Cerebellar cortex (tissue), 1 donor: ENCODE measurements around the gene HMOX1.

Source experiments
- DNase-seq: peaks from one replicate; pipeline ENCODE4 v3.0.0-alpha.2; 2015; ENCODE audit warnings: low spot score

HMOX1 gene, protein sequence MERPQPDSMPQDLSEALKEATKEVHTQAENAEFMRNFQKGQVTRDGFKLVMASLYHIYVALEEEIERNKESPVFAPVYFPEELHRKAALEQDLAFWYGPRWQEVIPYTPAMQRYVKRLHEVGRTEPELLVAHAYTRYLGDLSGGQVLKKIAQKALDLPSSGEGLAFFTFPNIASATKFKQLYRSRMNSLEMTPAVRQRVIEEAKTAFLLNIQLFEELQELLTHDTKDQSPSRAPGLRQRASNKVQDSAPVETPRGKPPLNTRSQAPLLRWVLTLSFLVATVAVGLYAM

DNA sequence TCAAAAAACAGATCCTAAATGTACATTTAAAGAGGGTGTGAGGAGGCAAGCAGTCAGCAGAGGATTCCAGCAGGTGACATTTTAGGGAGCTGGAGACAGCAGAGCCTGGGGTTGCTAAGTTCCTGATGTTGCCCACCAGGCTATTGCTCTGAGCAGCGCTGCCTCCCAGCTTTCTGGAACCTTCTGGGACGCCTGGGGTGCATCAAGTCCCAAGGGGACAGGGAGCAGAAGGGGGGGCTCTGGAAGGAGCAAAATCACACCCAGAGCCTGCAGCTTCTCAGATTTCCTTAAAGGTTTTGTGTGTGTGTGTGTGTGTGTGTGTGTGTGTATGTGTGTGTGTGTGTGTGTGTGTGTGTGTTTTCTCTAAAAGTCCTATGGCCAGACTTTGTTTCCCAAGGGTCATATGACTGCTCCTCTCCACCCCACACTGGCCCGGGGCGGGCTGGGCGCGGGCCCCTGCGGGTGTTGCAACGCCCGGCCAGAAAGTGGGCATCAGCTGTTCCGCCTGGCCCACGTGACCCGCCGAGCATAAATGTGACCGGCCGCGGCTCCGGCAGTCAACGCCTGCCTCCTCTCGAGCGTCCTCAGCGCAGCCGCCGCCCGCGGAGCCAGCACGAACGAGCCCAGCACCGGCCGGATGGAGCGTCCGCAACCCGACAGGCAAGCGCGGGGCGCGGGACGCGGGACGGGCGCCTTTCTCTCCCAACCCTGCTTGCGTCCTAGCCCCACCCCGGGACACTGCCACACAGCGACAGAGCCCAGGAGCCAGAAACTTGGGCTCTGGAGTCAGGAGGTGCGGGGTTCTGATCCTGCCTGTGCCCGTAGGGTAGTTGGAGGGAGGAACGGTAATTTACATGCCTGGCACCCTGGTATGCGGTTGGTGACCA is at the start of gene HMOX1:
HMOX1 (plus strand) TSS at position 560 of the 887 bp plus-strand sequence; CDS start at position 638, 78 bp downstream.
- peak; percentile 59 for DNase-seq

DNA sequence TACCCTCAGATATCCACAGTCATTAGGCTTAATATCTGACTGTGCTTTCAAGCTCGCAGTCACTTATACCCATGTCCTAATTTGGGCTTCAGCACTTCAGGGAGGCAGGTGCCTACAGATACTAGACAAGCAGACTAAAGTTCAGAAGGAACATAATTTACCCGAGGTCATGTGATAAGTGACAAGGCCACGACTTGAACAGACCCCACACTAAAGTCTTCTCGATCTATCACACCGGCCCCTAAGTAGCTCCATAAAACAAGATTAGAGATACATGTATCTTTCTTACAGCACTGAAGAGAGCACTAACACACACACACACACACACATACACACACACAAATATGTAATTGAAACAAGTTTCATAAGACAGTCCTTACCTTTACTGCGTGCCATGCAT is 48.6 kb upstream of the HMOX1 start:
- DNase-seq = no peak

DNA sequence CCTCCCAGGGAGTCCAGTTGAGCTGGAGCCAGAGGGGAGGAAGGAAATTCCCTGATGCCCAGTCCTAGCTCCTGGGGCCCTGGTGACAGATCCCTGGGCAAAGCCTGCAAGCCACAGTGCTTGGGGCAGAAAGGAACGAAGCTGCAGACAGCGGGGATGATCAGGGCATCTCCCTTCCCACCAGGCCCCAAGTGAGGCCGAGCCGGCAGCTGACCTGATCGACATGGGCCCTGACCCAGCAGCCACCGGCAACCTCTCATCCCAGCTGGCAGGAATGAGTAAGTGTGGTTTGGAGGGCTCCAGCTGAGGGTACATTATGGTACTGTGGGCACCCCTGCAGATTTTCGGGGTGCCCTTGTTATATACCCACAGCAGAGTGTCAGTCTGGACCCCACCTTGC is 47.7 kb upstream of the HMOX1 start:
- DNase-seq = no peak

DNA sequence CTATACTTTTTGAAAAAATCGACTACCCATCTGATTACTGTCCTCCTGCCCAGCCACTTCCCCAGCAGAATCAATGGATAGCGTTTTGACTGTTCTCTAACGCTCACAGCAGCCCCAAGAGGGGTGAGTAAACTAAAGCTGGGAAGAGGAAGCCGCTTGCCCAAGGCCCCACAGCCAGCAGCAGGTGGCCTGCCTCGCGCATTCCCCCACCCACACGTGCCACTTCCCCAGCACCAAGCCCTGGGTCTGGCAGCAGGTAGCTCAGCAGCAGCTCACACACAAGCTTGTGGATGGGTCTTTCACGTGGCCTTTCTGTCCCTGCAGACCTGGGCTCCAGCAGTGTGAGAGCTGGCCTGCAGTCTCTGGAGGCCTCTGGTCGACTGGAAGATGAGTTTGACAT is 46.9 kb upstream of the HMOX1 start:
- DNase-seq = no peak

DNA sequence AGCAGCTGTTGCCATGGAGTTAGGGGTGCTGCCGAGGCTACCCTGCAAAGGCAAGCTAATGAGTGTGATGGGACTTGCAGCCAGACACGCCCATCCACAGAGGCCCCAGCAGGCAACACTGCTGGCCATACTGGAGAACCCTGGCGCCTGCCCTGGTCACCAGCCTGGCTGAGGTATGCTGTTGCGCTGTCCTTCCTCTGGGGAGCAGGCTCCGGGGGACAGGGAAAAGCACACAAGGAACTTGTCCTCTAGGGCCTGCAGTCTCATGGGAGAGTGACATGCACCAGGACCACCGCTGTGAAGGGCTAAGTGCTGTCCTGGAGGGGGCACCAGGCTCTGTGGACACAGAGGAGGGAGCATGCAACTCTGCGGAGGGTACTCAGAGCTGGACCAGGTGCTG is 45.4 kb upstream of the HMOX1 start:
- DNase-seq = no peak

DNA sequence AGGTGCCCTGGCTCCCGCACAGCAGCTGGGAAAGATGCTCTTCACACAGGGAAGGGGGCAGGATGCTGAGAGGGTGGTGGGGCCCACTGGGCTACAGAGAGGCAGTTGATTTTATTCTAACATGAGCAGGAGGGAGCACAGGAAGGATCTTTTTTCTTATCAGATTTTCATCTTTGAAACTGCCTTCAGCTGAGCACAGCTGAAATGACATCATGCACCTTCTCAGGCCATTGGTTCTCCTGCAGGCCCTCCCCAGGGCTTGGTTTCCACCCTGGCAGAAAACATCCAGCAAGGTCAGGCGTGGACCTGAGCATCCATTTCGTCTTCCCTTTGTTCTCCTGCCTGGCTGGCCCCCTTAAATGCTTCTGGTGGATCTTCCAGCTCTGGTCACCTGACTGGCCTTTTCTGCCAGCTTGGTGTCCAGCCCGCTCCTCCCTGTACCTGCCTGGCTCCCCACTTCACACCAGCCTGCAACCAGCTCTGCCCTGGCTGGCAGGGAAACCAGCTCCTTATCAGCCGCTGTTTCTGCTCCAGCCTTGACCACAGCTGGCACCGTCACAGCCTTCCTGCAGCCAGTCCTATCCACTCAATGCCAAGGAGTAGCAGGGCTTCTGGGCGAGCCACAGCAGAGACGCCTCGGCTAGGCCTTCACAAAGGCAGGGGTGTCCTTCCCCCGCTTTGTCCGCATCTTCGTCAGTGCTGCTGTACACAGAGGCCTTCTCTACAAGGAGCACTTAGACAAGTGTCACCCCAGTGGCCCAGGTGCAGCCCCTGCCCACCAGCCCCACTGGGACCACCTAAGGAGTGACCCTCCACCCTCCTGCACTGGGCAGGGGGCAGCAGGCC is 44.7 kb upstream of the HMOX1 start:
- no peak for DNase-seq

DNA sequence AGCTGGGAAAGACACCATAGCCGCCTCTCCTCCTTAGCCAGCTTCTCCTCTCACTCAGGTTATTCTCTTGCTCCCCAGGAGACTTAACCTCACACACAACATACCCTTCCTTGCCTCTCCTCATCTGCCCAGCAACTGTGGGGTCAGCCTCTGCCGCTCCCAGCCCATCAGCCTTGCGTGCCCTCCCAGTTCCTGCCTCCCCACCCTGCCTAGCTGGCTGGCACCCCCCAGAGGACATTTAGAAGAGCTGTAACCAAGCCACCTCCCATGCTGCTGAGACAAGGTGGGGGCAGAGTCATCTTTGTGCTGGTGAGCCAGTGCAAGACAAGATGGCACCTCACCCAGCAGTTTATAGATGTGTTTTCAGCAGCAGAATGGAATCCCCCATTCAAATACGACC is 43.0 kb upstream of the HMOX1 start:
- DNase-seq = peak; percentile 23

DNA sequence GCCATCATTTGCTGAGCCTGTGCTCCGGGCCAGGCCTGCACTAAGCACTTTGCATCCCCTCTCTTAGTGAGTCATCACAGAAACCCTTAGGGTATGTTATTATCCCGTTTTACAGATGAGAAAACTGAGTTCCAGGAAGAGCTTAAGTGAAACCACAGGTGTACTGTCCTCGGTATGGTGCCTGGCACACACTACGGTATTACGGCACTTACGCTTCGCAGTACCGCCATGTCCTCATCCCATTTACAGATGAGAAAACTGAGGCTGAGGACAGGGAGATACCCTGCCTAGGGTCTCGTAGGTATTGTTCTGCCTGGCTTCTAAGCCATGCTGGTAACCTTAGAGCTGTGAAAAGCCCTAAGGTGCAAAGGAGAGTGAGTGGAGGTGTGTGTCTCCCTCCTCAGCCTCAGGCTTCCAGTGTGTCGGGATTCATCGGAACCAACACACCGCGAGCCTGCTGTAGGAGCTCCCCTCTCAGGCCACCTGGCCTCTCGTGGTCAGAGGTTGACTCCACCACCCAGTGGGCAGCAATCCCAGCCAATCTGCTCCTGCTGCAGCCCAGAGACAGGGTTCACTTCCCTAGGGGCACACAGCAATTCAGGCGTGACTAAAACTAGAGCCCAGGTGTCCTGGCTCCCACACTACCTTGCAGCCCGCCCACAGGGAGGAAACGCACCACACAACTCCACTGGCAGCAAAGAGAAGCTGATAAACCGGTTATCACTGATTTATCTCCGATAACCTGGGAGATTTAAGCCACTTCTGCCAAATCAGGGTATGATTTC is 39.6 kb upstream of the HMOX1 start:
- DNase-seq = no peak

DNA sequence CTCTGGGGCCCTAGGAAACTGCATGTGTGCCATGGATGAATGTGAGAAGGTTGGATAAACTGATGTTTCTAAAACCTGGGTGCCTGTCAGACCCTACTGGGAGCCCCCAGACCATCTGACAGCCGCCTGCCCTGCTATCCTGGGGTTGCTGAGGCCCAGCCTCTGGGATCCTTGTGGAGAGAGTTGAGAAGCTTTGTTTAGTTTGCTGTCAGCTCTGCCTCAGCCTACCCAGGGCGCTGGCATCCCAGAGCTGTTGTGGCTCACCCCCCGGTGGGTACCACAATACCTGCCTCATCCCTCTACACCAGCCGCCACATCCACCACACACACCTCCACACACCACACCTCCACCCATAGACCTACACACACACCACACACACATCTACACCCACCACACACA is 38.5 kb upstream of the HMOX1 start:
- DNase-seq = no peak

DNA sequence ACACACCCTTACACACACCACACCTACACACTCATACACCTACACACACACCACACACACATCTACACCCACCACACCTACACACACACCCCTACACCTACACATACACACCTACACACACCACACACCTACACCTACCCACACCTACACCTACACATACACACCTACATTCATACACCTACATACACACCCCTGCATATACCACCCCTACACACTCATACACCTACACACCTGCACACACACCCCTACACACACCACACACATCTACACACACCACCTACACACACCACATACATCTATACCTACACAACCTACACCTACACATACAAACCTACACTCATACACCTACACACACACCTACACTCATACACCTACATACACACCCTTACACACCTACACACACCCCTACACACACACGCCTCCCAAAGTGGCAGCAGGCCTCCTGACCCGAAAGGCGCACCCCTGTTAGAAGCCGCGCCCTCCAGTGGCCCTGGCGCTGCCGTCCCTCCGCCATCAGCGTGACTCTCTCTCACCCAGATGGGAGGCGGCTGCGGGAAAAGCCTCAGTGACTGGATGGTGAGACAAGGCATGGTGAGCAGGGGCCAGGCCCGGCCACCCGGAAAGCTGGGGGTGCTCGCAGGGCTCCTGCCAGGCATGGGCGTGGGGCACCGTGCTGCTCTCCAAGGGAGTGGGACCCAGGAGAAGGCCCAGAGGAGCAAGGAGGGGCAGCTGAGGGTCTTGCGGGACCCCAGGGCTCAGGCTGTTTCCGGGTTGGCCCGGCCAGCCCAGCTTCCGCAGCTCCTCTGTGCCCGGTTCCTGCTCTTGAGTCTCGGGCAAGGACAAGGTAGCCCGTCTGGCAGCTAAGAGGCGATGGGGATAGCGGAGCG is 37.0 kb upstream of the HMOX1 start:
- DNase-seq = no peak

DNA sequence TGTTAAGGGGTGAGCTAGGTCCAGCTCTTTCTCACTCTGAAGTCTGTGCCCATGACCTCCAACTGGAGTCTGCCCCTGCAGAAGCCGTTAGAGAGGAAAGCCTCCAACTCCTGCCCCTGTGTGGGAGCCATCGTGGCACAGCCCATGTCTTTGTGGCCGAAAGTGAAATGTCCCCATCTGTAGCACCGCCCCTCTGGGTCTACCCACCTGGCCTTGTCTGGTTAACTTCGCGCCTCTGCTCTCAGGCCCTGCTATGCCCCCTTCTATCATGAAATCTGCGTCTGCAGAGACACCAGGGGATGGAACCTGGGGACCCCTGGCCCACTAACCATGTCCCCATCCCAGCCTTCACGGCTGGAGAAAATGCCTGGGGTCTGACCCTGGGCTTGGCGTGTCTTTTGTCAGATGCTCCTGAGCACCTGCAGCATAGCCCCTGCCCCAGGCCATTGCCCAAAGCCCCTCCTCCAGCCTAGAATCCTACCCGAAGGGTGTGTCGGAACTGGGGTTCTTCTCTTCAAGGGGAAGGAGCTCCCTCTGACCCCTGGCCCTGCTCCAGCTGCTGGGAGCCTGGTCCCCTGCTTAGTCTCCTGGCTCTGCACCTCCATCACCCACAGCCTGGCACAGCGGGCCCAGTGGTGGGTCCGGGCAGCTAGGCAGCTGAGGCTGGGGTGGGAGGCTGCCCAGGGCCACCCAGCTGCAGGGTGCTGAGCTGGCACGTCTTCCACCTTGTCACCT is 35.8 kb upstream of the HMOX1 start:
- DNase-seq = no peak

DNA sequence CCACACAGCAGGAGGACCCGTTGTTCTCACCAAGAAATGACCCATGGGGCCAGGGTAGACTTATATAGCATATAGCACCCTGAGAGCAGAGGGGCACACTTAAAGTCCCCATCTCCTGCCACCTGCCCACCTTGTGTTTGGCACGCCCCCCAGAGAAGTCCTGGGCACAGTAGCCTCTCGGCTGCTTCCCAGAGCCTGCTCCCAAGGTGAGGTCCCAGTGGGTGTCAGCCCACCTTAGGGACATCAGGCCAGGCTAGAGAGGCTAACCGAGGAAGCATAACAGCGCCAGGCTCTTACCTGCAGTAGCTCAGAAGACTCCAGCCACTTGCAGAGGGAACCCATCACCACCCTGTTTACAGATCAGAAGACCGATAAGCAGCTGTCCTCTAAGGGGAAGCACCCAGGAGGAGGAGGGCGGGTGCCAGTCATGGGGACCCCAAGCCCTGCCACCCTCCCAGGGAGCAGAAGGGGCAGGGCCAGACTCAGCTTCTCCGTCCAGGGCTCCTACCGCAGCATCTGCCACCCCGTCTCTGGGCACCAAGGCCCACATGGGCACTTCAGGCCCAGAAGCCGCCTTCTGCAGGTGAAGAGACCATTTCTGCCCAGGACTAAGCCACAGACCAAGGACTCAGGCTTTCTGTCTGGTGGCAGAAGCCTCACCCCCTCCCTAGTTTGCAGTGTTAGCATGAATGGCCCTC is 34.9 kb upstream of the HMOX1 start:
- DNase-seq = no peak

DNA sequence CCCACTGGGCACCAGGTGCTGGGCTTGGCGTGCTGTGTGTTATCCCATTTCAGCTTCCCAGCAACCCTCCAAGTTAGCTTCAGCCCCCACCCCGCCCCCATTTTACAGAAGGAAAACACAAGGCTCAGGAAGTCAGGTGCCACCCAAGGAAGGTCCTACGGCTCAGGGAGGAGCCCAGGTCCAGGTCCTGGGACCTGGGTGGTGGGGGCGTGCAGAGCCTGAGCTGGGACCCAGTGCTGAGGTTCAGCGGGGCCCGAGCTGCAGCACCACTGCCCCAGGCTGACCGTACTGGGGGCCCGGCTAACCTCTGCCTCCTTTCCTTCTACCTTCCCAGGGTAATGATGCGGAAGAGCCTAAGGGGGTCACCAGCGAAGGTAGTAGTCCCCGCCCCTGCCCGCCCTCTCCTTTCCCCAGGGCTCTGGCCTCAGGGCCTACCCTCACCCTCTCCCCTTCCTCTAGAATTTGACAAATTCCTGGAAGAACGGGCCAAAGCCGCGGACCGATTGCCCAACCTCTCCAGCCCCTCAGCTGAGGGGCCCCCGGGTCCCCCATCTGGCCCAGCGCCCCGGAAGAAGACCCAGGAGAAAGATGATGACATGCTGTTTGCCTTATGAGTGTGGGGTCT is 34.2 kb upstream of the HMOX1 start:
- no peak for DNase-seq

DNA sequence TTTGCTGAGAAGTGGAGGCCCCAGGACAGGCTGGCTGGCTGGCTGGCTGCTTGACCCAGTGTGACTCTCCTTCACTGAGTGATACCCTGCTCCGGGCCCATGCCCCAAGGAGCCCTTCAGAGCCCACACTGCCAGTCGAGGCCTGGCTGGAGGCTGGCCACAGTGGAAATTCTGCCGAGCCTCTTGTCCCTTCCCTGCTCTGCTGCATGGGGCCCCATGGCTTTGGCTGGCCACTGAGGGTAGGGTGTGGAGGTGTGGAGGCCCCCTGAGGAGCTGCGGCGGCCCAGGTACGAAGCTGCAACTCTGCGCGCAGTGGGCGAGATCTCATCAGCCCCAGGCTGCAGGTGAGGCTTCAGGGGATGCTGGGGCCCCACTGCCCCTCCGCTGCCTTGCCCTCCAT is 33.4 kb upstream of the HMOX1 start:
- no peak for DNase-seq

DNA sequence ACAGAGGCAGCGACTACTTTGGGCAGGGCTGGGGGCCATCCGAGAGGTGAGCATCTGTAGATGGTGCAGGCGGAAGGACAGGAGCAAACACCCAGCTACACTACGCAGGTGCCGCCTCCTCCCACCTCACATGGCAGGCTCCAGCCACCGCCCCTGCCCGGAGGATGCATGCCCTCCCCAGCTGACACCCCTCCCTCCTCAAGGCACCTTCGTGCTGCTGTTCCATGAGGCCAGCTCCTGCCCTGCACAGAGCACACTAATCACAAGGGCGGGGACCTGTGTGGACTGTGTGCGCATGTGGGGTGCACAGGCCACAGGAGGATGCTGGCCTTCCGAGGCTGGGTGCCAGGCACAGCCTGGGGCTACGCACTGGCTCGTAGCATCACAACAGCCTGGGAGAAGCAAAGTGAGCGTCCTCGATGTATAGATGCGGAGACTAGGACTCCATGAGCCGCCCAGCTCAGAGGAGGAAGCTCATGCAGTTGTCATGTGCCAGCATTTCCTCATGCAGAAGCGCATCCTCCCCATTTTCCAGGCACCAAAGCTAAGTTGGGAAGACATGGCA is 32.8 kb upstream of the HMOX1 start:
- DNase-seq = no peak

DNA sequence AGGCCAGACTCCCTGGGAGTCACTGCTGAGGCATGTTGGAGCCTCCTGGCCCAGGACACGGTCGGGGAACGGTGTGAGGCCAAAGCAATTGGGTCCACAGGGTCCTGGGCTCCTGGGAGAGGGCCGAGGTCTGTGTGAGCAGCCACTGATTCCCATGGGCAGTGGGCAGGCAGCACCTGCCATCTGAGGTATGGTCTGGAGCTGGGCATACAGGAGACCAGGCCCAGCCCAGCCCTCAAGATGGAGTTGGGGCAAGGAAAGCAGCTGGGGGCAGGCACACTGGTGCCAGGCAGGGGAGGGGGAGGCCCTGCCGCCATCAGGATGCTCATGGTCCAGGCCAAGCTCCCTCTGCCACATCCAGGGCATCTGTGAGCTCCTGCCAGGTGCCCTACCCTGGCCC is 32.2 kb upstream of the HMOX1 start:
- DNase-seq = no peak

DNA sequence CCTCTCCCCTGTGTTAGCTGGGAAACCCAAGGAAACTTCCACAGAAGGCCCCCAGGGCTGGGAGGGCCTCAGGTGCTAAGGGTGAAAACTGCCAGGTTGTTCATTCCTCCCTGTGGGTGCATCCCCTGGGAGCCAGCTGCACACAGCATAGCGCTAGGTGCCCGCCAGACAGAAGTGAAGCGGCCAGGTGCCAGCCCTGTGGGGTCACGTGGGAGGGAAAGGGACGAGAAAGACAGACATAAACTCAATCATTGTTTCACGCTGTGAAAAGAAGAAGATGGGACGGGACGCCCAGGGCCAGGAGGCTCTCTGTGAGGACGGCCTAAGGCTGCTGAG is 31.6 kb upstream of the HMOX1 start:
- DNase-seq = no peak

DNA sequence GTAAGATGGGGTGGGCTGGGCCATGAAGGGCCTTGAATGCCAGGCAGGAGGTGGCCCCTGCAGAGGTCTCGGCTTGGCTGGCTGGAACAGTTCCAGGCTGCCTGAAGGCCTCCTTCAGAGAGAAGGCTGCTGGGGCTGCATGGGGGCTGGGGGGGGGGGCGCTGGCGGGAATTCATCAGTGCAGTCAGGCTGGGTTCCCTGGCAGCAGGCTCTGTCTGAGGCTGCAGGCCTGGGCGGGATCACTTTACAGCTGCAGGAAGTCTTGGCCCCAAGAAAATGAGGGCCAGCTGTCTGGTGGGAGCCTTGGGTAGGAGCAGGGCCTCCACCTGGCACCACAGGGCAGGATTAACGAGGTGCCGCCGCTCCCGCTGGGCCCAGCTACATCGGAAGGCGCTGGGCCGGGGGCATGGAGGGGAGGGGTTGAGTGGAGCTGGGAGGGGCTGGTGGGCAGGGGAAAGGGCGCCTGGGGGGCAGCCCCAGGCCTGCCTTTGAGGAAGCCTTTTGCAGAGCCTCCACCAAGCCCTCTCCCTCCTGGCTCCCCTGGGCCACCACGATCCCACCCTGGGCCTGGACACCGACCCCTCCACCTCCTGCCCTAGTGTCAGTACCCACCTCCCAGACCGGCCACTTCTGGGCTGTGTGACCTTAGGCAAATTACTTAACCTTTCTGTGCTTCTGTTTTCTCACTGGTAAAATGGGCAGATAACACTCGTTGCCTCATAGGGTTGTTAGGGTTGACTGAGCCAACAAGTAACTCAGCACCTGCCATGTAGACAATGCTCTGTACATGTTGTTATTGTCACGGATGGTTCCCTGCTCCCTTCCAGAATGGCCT is 31.0 kb upstream of the HMOX1 start:
- no peak for DNase-seq
